Loucy (cell line): ENCODE measurements around the gene MRAS.

Experiments used
- CTCF ChIP-seq: fragments of 200-600 bp; sonication (generic); conservative IDR thresholded peaks from 2 replicates; pipeline ENCODE4 v1.5.1; 2014; ENCODE audit warnings: mild to moderate bottlenecking, antibody characterized with exemption, low read length
- EZH2phosphoT487 ChIP-seq: fragments of 200-600 bp; IDR thresholded peaks from 2 replicates; pipeline ENCODE4 v1.6.1; 2018; ENCODE audit warnings: antibody characterized with exemption, mild to moderate bottlenecking, moderate library complexity, borderline replicate concordance

GRCh38 chr3:138331143-138331894 is 17.1 kb upstream of the MRAS start:
- TF ChIP-seq CTCF (peak; percentile 40), EZH2phosphoT487 (no peak)
